Gastroesophageal sphincter (tissue), 3 donors: ENCODE data around the gene SMIM28.

Experiments used
- POLR2A ChIP-seq, 2 donors: fragments of 450-650 bp; IDR thresholded peaks; one replicate each; pipeline ENCODE4 v1.6.1; 2017; ENCODE audit warnings: antibody characterized with exemption in 2 of 2, mild to moderate bottlenecking in 2 of 2, moderate library complexity in 1 of 2
- TF ChIP-seq, protein P1 (sequence below), 4 experiments: fragments of 200-600 bp in 2 of 4; fragments of 450-650 bp in 2 of 4; sonication (generic) in 1 of 4; IDR thresholded peaks; one replicate each; pipeline ENCODE4 v1.5.1; 2017 to 2019; ENCODE audit warnings: antibody characterized with exemption in 4 of 4, mild to moderate bottlenecking in 2 of 4, moderate library complexity in 2 of 4

DNA sequence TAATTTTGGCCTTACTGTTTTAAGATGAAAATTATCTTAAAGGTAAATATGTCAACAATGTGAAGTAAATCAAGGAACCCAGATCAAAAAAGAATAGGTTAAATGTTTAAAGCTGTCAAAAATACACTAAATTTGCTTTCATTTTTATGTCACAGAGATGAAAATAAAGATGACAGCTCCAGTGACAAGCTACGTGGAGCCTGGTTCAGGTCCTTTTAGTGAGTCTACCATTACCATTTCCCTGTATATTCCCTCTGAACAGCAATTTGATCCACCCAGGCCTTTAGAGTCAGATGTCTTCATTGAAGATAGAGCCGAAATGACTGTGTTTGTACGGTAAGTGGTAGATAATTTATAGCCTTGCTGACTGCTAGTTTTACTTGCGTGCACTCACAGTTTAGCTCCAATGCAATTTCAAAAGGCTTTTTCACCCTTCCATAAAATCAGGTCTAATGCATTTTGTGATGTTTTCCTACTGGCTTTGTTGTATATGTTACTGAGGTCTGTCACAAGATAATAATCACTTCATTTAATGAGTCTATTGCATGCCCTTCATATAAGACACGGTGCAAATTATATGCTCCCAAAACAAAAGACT, 28.2 kb downstream of the SMIM28 start:
- TF ChIP-seq, protein P1, sequence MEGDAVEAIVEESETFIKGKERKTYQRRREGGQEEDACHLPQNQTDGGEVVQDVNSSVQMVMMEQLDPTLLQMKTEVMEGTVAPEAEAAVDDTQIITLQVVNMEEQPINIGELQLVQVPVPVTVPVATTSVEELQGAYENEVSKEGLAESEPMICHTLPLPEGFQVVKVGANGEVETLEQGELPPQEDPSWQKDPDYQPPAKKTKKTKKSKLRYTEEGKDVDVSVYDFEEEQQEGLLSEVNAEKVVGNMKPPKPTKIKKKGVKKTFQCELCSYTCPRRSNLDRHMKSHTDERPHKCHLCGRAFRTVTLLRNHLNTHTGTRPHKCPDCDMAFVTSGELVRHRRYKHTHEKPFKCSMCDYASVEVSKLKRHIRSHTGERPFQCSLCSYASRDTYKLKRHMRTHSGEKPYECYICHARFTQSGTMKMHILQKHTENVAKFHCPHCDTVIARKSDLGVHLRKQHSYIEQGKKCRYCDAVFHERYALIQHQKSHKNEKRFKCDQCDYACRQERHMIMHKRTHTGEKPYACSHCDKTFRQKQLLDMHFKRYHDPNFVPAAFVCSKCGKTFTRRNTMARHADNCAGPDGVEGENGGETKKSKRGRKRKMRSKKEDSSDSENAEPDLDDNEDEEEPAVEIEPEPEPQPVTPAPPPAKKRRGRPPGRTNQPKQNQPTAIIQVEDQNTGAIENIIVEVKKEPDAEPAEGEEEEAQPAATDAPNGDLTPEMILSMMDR (IDR thresholded peaks at IDR 0.05), result no peak
- TF ChIP-seq POLR2A (IDR thresholded peaks at IDR 0.05), result no peak
